Subcutaneous abdominal adipose tissue (tissue), 5 donors: ENCODE measurements around the gene LYZL1.
"Not testable (repeated sequence)": the region's sequence is repeated elsewhere in the genome, so short reads cannot be mapped to it uniquely, and the experiment has no call there.

Experiments
- H3K27ac ChIP-seq: one replicate; pipeline ENCODE4 v1.7.0; 2013; ENCODE audit warnings: low read depth, mild to moderate bottlenecking, inconsistent platforms, low read length, moderate library complexity
- H3K27me3 ChIP-seq, 5 donors: one replicate each; pipeline ENCODE4 v1.7.0; 2013; ENCODE audit warnings: low read length in 5 of 5, inconsistent platforms in 1 of 5; ENCODE audit not compliant: control insufficient read depth in 5 of 5, insufficient read depth in 4 of 5
- H3K36me3 ChIP-seq, 5 donors: one replicate each; pipeline ENCODE4 v1.7.0; 2013; ENCODE audit warnings: low read length in 5 of 5; ENCODE audit not compliant: control insufficient read depth in 5 of 5, insufficient read depth in 5 of 5
- H3K4me1 ChIP-seq, 5 donors: one replicate each; pipeline ENCODE4 v1.7.0; 2013; ENCODE audit warnings: low read length in 5 of 5, mild to moderate bottlenecking in 3 of 5, moderate library complexity in 1 of 5; ENCODE audit not compliant: control insufficient read depth in 5 of 5, insufficient read depth in 5 of 5
- H3K4me3 ChIP-seq, 5 donors: one replicate each; pipeline ENCODE4 v1.7.0; 2013; ENCODE audit warnings: low read length in 5 of 5, low read depth in 1 of 5
- H3K9ac ChIP-seq, 5 donors: one replicate each; pipeline ENCODE4 v1.7.0; 2013; ENCODE audit warnings: low read length in 5 of 5, mild to moderate bottlenecking in 4 of 5, moderate library complexity in 3 of 5
- H3K9me3 ChIP-seq, 5 donors: one replicate each; pipeline ENCODE4 v1.7.0; 2013; ENCODE audit warnings: low read length in 5 of 5; ENCODE audit not compliant: control insufficient read depth in 5 of 5
- donor health status: healthy.
- donor health status: healthy.
- donor health status: healthy.
- donor health status: healthy.
- donor health status: healthy.

The LYZL1 gene

GRCh38 chr10:29276251-29276850 lies 12.5 kb upstream of the LYZL1 start:
- H3K27ac ChIP-seq, result no peak overlapping the region
- no peaks in the 10 kb centered on the region for H3K9me3 ChIP-seq
- no peak overlapping the region for H3K4me3 ChIP-seq

GRCh38 chr10:29277296-29277695 lies 11.6 kb upstream of the LYZL1 start:
- H3K9me3 ChIP-seq, result no peaks in the 10 kb centered on the region
- H3K4me1 ChIP-seq, result peaks cover 0 to 1% (median 0%) of the 10 kb centered on the region in 5 donors

More at GRCh38 chr10:29276251-29276850, 12.5 kb upstream of the LYZL1 start:
- H3K4me1 ChIP-seq, result peaks cover 0 to 1% (median 0%) of the 10 kb centered on the region in 5 donors
- no peak overlapping the region for H3K9ac ChIP-seq
- H3K27me3 ChIP-seq, result no peaks in the 10 kb centered on the region
- no peaks in the 10 kb centered on the region for H3K36me3 ChIP-seq

GRCh38 chr10:29279779-29280487 lies 8.9 kb upstream of the LYZL1 start:
- no peaks in the 10 kb centered on the region for H3K9me3 ChIP-seq
- no peak overlapping the region for H3K27ac ChIP-seq
- H3K27me3 ChIP-seq, result peaks cover 0 to 3% (median 0%) of the 10 kb centered on the region in 5 donors
- H3K4me1 ChIP-seq, result no peaks in the 10 kb centered on the region
- no peak overlapping the region for H3K4me3 ChIP-seq
- no peak overlapping the region for H3K9ac ChIP-seq
- H3K36me3 ChIP-seq, result no peaks in the 10 kb centered on the region

More at GRCh38 chr10:29277296-29277695, 11.6 kb upstream of the LYZL1 start:
- Histone ChIP-seq H3K36me3 (no peaks in the 10 kb centered on the region), H3K27ac (no peak overlapping the region), H3K9ac (no peak overlapping the region), H3K27me3 (peaks cover 0 to under 1% (median 0%) of the 10 kb centered on the region in 5 donors), H3K4me3 (no peak overlapping the region)

- H3K27ac ChIP-seq, result no peak overlapping the region
- H3K36me3 ChIP-seq, result no peaks in the 10 kb centered on the region
- no peak overlapping the region for H3K4me3 ChIP-seq
- no peak overlapping the region for H3K9ac ChIP-seq
- no peaks in the 10 kb centered on the region for H3K9me3 ChIP-seq
- H3K4me1 ChIP-seq, result no peaks in the 10 kb centered on the region
- peaks cover 0 to 3% (median 0%) of the 10 kb centered on the region in 5 donors for H3K27me3 ChIP-seq
These were observed 8.4 kb upstream of the LYZL1 start for GRCh38 chr10:29280488-29280840.

- Histone ChIP-seq H3K9me3 (no peaks in the 10 kb centered on the region), H3K4me3 (no peak overlapping the region), H3K36me3 (no peaks in the 10 kb centered on the region), H3K27me3 (peaks cover 0 to 3% (median 0%) of the 10 kb centered on the region in 5 donors), H3K27ac (no peak overlapping the region), H3K9ac (no peak overlapping the region), H3K4me1 (peaks cover 0 to 4% (median 0%) of the 10 kb centered on the region in 5 donors)
These were observed 3.2 kb upstream of the LYZL1 start for GRCh38 chr10:29285624-29286051.

- Histone ChIP-seq H3K27ac (no peak overlapping the region), H3K4me3 (no peak overlapping the region), H3K27me3 (peaks cover 0 to 2% (median 0%) of the 10 kb centered on the region in 5 donors), H3K4me1 (peaks cover 0 to 4% (median 0%) of the 10 kb centered on the region in 5 donors), H3K9ac (no peak overlapping the region), H3K9me3 (no peaks in the 10 kb centered on the region), H3K36me3 (no peaks in the 10 kb centered on the region)
These were observed 1.2 kb upstream of the LYZL1 start for GRCh38 chr10:29287635-29288034.

GRCh38 chr10:29291561-29291960 lies 2.7 kb downstream of the LYZL1 start:
- not testable (repeated sequence) for H3K4me1 ChIP-seq, H3K27me3 ChIP-seq

GRCh38 chr10:29292406-29292805 lies 3.5 kb downstream of the LYZL1 start:
- H3K4me1 ChIP-seq, H3K4me3 ChIP-seq, H3K36me3 ChIP-seq, H3K27ac ChIP-seq, H3K9ac ChIP-seq, H3K27me3 ChIP-seq: not testable (repeated sequence)
- H3K9me3 ChIP-seq, result peaks cover 3 to 21% (median 6%) of the 10 kb centered on the region in 5 donors

More at GRCh38 chr10:29291561-29291960, 2.7 kb downstream of the LYZL1 start:
- not testable (repeated sequence) for H3K4me3 ChIP-seq, H3K9ac ChIP-seq, H3K27ac ChIP-seq, H3K36me3 ChIP-seq
- H3K9me3 ChIP-seq, result peaks cover 3 to 14% (median 5%) of the 10 kb centered on the region in 5 donors

GRCh38 chr10:29295813-29296212 lies 6.9 kb downstream of the LYZL1 start:
- H3K9me3 ChIP-seq, result peaks cover 3 to 38% (median 20%) of the 10 kb centered on the region in 5 donors
- no peak overlapping the region for H3K9ac ChIP-seq
- no peak overlapping the region for H3K4me3 ChIP-seq
- H3K4me1 ChIP-seq, result no peaks in the 10 kb centered on the region
- H3K27me3 ChIP-seq, result peaks cover 0 to 4% (median 0%) of the 10 kb centered on the region in 5 donors
- H3K36me3 ChIP-seq, result no peaks in the 10 kb centered on the region
- no peak overlapping the region for H3K27ac ChIP-seq

GRCh38 chr10:29297678-29298077 lies 8.8 kb downstream of the LYZL1 start:
- peaks cover 0 to 4% (median 0%) of the 10 kb centered on the region in 5 donors for H3K27me3 ChIP-seq
- no peak overlapping the region for H3K9ac ChIP-seq
- H3K27ac ChIP-seq, result no peak overlapping the region
- peaks cover 3 to 48% (median 21%) of the 10 kb centered on the region in 5 donors for H3K9me3 ChIP-seq
- no peak overlapping the region for H3K4me3 ChIP-seq
- no peaks in the 10 kb centered on the region for H3K4me1 ChIP-seq
- H3K36me3 ChIP-seq, result no peaks in the 10 kb centered on the region
